Measurements from ENCODE around the gene CDK5RAP2.
"Not testable (repeated sequence)": the region's sequence is repeated elsewhere in the genome, so short reads cannot be mapped to it uniquely, and the experiment has no call there.

Gene CDK5RAP2

GRCh38 chr9:120592210-120592609, 12.2 kb upstream of the CDK5RAP2 start:
- DNase-seq (ENCODE audit: low read depth in 2 of 2, low spot score in 1 of 2) = no peak

GRCh38 chr9:120587328-120587727, 7.4 kb upstream of the CDK5RAP2 start:
- DNase-seq (ENCODE audit: low read depth in 2 of 2, low spot score in 1 of 2) = no peak

- no peak for DNase-seq (ENCODE audit: low read depth in 2 of 2, low spot score in 1 of 2)
Observed at GRCh38 chr9:120583958-120584369, 4.0 kb upstream of the CDK5RAP2 start.

GRCh38 chr9:120579139-120580050, 572 bp downstream of the CDK5RAP2 start:
- DNase-seq (ENCODE audit: low read depth in 2 of 2, low spot score in 1 of 2) = no peak

- DNase-seq (ENCODE audit: low read depth in 2 of 2, low spot score in 1 of 2) = no peak
Observed at GRCh38 chr9:120574473-120574872, 5.5 kb downstream of the CDK5RAP2 start.

GRCh38 chr9:120572472-120572871, 7.5 kb downstream of the CDK5RAP2 start:
- DNase-seq (ENCODE audit: low read depth in 2 of 2, low spot score in 1 of 2) = no peak

- no peak for DNase-seq (ENCODE audit: low read depth in 2 of 2, low spot score in 1 of 2)
Observed at GRCh38 chr9:120571443-120572257, 8.3 kb downstream of the CDK5RAP2 start.

GRCh38 chr9:120570296-120570695, 9.7 kb downstream of the CDK5RAP2 start:
- DNase-seq (ENCODE audit: low read depth in 2 of 2, low spot score in 1 of 2) = no peak

GRCh38 chr9:120569556-120569955, 10.4 kb downstream of the CDK5RAP2 start:
- no peak for DNase-seq (ENCODE audit: low read depth in 2 of 2, low spot score in 1 of 2)

- no peak for DNase-seq (ENCODE audit: low read depth in 2 of 2, low spot score in 1 of 2)
Observed at GRCh38 chr9:120568816-120569215, 11.2 kb downstream of the CDK5RAP2 start.

- no peak for DNase-seq (ENCODE audit: low read depth in 2 of 2, low spot score in 1 of 2)
Observed at GRCh38 chr9:120567874-120568273, 12.1 kb downstream of the CDK5RAP2 start.

- no peak for DNase-seq (ENCODE audit: low read depth in 2 of 2, low spot score in 1 of 2)
Observed at GRCh38 chr9:120567081-120567480, 12.9 kb downstream of the CDK5RAP2 start.

GRCh38 chr9:120564589-120564988, 15.4 kb downstream of the CDK5RAP2 start:
- no peak for DNase-seq (ENCODE audit: low read depth in 2 of 2, low spot score in 1 of 2)

- no peak for DNase-seq (ENCODE audit: low read depth in 2 of 2, low spot score in 1 of 2)
Observed at GRCh38 chr9:120562861-120563443, 17.0 kb downstream of the CDK5RAP2 start.

- DNase-seq (ENCODE audit: low read depth in 2 of 2, low spot score in 1 of 2) = no peak
Observed at GRCh38 chr9:120561709-120562108, 18.3 kb downstream of the CDK5RAP2 start.

GRCh38 chr9:120559546-120559945, 20.4 kb downstream of the CDK5RAP2 start:
- no peak for DNase-seq (ENCODE audit: low read depth in 2 of 2, low spot score in 1 of 2)

- DNase-seq (ENCODE audit: low read depth in 2 of 2, low spot score in 1 of 2) = no peak
Observed at GRCh38 chr9:120558454-120558853, 21.5 kb downstream of the CDK5RAP2 start.

- DNase-seq (ENCODE audit: low read depth in 2 of 2, low spot score in 1 of 2) = no peak
Observed at GRCh38 chr9:120557205-120557604, 22.8 kb downstream of the CDK5RAP2 start.

- DNase-seq (ENCODE audit: low read depth in 2 of 2, low spot score in 1 of 2) = no peak
Observed at GRCh38 chr9:120556775-120557174, 23.2 kb downstream of the CDK5RAP2 start.

- DNase-seq (ENCODE audit: low read depth in 2 of 2, low spot score in 1 of 2) = no peak
Observed at GRCh38 chr9:120555839-120556238, 24.1 kb downstream of the CDK5RAP2 start.

GRCh38 chr9:120552210-120552704, 27.7 kb downstream of the CDK5RAP2 start:
- DNase-seq (ENCODE audit: low read depth in 2 of 2, low spot score in 1 of 2) = not testable (repeated sequence)

Measured in stimulated activated CD8-positive, alpha-beta memory T cell treated with anti-CD3 and anti-CD28 coated beads, Interleukin-4, amount 100 ng/mL, for 4 hours (primary cell).